ENCODE measurements around the gene SLC4A7.
"Not testable (repeated sequence)": the region's sequence is repeated elsewhere in the genome, so short reads cannot be mapped to it uniquely, and the experiment has no call there.

SLC4A7 gene

GRCh38 chr3:27484015-27484844 is at the start of gene SLC4A7:
Gene SLC4A7 (minus strand): TSS chr3:27484384. CDS start chr3:27484126, 258 bp downstream.
- no peak for TF ChIP-seq EZH2phosphoT487 (IDR thresholded peaks at IDR 0.05; ENCODE audit: borderline replicate concordance, low read length)
- no peak for TF ChIP-seq CTCF (IDR thresholded peaks at IDR 0.05; ENCODE audit: low read depth, low read length, poor library complexity, severe bottlenecking)
- Histone ChIP-seq H3K27ac (ENCODE audit: low read depth, low read length) (peak within 1 kb of the TSS; percentile 80), H3K9me3 (ENCODE audit: control insufficient read depth, insufficient read depth, low read length) (no peaks in the 10 kb centered on the region)

GRCh38 chr3:27533261-27533607 is 49.0 kb upstream of the SLC4A7 start:
- Histone ChIP-seq H3K9me3 (ENCODE audit: control insufficient read depth, insufficient read depth, low read length) (no peaks in the 10 kb centered on the region), H3K36me3 (ENCODE audit: control insufficient read depth, low read length) (no peaks in the 10 kb centered on the region), H3F3A (ENCODE audit: control insufficient read depth, insufficient read depth) (no peaks in the 10 kb centered on the region), H4K20me1 (ENCODE audit: control insufficient read depth, insufficient read depth, low read depth, low read length) (no peaks in the 10 kb centered on the region), H3K4me1 (ENCODE audit: control insufficient read depth, low read length) (peaks cover 20% of the 10 kb centered on the region), H3K9me2 (replicated peaks; ENCODE audit: control insufficient read depth, low read length) (no peaks in the 10 kb centered on the region), H3K4me2 (ENCODE audit: low read length) (no peak overlapping the region), H3K79me2 (ENCODE audit: control insufficient read depth, low read length) (no peaks in the 10 kb centered on the region), H3K4me3 (ENCODE audit: low read length) (no peak overlapping the region), H3K27ac (ENCODE audit: low read depth, low read length) (no peak overlapping the region), H3K27me3 (ENCODE audit: control insufficient read depth, low read length) (no peaks in the 10 kb centered on the region)
- TF ChIP-seq CTCF (IDR thresholded peaks at IDR 0.05; ENCODE audit: low read depth, low read length, poor library complexity, severe bottlenecking) (no peak), EZH2phosphoT487 (IDR thresholded peaks at IDR 0.05; ENCODE audit: borderline replicate concordance, low read length) (no peak)

More at GRCh38 chr3:27484015-27484844, at the start of gene SLC4A7:
- no peaks in the 10 kb centered on the region for H3K9me2 ChIP-seq (replicated peaks; ENCODE audit: control insufficient read depth, low read length)
- peak within 1 kb of the TSS; percentile 72 for H3K4me2 ChIP-seq (ENCODE audit: low read length)
- peaks cover 37% of the 10 kb centered on the region for H3K36me3 ChIP-seq (ENCODE audit: control insufficient read depth, low read length)
- peak within 1 kb of the TSS; percentile 94 for H3K4me3 ChIP-seq (ENCODE audit: low read length)
- peaks cover 4% of the 10 kb centered on the region; the same call in 1 of the 2 replicates for H4K20me1 ChIP-seq (ENCODE audit: control insufficient read depth, insufficient read depth, low read depth, low read length)
- peaks cover 46% of the 10 kb centered on the region for H3K4me1 ChIP-seq (ENCODE audit: control insufficient read depth, low read length)
- H3K79me2 ChIP-seq (ENCODE audit: control insufficient read depth, low read length), result peaks cover 50% of the 10 kb centered on the region
- H3F3A ChIP-seq (ENCODE audit: control insufficient read depth, insufficient read depth), result no peaks in the 10 kb centered on the region
- H3K27me3 ChIP-seq (ENCODE audit: control insufficient read depth, low read length), result no peaks in the 10 kb centered on the region

GRCh38 chr3:27532426-27533260 is 48.5 kb upstream of the SLC4A7 start:
- no peaks in the 10 kb centered on the region for H3K9me2 ChIP-seq (replicated peaks; ENCODE audit: control insufficient read depth, low read length)
- no peaks in the 10 kb centered on the region for H3K36me3 ChIP-seq (ENCODE audit: control insufficient read depth, low read length)
- no peaks in the 10 kb centered on the region for H3K27me3 ChIP-seq (ENCODE audit: control insufficient read depth, low read length)
- H3K4me2 ChIP-seq (ENCODE audit: low read length), result no peak overlapping the region
- H3F3A ChIP-seq (ENCODE audit: control insufficient read depth, insufficient read depth), result no peaks in the 10 kb centered on the region
- H3K4me3 ChIP-seq (ENCODE audit: low read length), result no peak overlapping the region
- no peaks in the 10 kb centered on the region for H3K79me2 ChIP-seq (ENCODE audit: control insufficient read depth, low read length)
- H4K20me1 ChIP-seq (ENCODE audit: control insufficient read depth, insufficient read depth, low read depth, low read length), result no peaks in the 10 kb centered on the region
- no peak overlapping the region for H3K27ac ChIP-seq (ENCODE audit: low read depth, low read length)
- TF ChIP-seq CTCF (IDR thresholded peaks at IDR 0.05; ENCODE audit: low read depth, low read length, poor library complexity, severe bottlenecking), result no peak
- peaks cover 20% of the 10 kb centered on the region for H3K4me1 ChIP-seq (ENCODE audit: control insufficient read depth, low read length)
- no peaks in the 10 kb centered on the region for H3K9me3 ChIP-seq (ENCODE audit: control insufficient read depth, insufficient read depth, low read length)

GRCh38 chr3:27531193-27531751 is 47.1 kb upstream of the SLC4A7 start:
- H3K27ac ChIP-seq (ENCODE audit: low read depth, low read length); H3K9me2 ChIP-seq (replicated peaks; ENCODE audit: control insufficient read depth, low read length); H4K20me1 ChIP-seq (ENCODE audit: control insufficient read depth, insufficient read depth, low read depth, low read length); H3K27me3 ChIP-seq (ENCODE audit: control insufficient read depth, low read length); H3K9me3 ChIP-seq (ENCODE audit: control insufficient read depth, insufficient read depth, low read length); H3K79me2 ChIP-seq (ENCODE audit: control insufficient read depth, low read length); H3F3A ChIP-seq (ENCODE audit: control insufficient read depth, insufficient read depth); H3K36me3 ChIP-seq (ENCODE audit: control insufficient read depth, low read length); H3K4me2 ChIP-seq (ENCODE audit: low read length); H3K4me3 ChIP-seq (ENCODE audit: low read length): not testable (repeated sequence)
- peaks cover 20% of the 10 kb centered on the region for H3K4me1 ChIP-seq (ENCODE audit: control insufficient read depth, low read length)

Measured in DOHH2 (cell line).